Measurements from ENCODE around the gene PRPF39.
A peak's percentile ranks its signal among the peaks of the same experiment; 100 is the strongest.
"Not testable (repeated sequence)": the region's sequence is repeated elsewhere in the genome, so short reads cannot be mapped to it uniquely, and the experiment has no call there.

The PRPF39 gene

DNA sequence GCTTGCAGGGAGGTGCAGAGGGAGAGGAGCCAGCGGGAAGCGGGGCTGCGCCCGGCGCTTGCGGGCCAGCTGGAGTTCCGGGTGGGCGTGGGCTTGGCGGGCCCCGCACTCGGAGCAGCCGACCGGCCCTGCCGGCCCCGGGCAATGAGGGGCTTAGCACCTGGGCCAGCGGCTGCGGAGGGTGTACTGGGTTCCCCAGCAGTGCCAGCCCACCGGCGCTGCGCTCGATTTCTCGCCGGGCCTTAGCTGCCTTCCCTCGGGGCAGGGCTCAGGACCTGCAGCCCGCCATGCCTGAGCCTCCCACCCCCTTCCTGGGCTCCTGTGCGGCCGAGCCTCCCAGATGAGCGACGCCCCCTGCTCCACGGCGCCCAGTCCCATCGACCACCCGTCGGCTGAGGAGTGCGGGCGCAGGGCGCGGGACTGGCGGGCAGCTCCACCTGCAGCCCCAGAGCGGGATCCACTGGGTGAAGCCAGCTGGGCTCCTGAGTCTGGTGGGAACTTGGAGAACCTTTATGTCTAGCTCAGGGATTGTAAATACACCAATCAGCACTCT is 3.4 kb upstream of the PRPF39 start:
- H3K4me3 ChIP-seq, result not testable (repeated sequence)

GRCh38 chr14:45081096-45081495 is 2.8 kb upstream of the PRPF39 start:
- H3K4me3 ChIP-seq, H3K27ac ChIP-seq: not testable (repeated sequence)

More for the DNA sequence above, 3.4 kb upstream of the PRPF39 start:
- not testable (repeated sequence) for H3K27ac ChIP-seq

- H3K27ac ChIP-seq, result no peak overlapping the region
- no peak overlapping the region for H3K4me3 ChIP-seq
Measured at GRCh38 chr14:45082420-45082819, 1.5 kb upstream of the PRPF39 start.

DNA sequence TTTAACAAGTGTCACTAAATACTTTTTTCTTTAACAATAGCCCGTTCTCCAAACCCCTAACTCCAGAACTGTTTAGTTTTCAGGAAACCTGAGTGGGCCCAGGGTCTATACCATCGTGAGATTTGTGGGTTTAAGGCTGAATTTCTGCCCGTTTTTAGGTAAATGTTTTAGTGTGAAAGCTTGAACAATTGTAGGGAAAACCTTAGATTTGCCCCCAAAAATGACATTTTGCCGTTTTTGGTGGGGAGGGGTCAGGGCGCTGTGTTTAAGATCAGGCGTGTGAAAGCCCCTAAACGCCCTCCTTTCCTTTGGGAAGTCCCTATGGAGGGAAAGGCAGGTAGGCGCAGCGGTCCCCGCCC is 320 bp upstream of the PRPF39 start:
- Histone ChIP-seq H3K4me3 (peak overlapping the region; percentile 47 to 86 (median 78)), H3K27ac (peak overlapping the region in 19 of 21 experiments; percentile 56 to 92 (median 85))

DNA sequence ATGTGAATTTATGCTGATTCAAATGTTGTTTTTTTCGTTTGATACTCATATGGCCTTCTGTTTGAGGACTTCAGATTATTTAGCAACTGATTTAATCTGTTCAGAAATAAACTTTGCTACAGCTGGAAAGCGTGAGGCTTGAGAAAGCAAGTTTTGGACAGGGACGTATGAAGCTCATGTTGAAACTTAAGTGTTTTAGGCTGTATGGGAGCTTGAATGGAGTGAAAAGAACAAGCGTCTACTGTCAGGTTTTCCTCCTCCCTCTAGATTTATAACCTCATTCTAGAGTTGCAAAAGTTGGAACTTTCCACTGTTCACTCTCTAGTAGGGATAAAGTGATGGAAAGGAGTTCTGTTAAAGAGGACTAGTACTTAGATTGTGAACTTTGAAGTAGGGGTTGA is 1.0 kb downstream of the PRPF39 start:
- peak overlapping the region in 20 of 21 experiments; percentile 49 to 92 (median 85) for H3K27ac ChIP-seq
- peak overlapping the region; percentile 47 to 86 (median 78) for H3K4me3 ChIP-seq

DNA sequence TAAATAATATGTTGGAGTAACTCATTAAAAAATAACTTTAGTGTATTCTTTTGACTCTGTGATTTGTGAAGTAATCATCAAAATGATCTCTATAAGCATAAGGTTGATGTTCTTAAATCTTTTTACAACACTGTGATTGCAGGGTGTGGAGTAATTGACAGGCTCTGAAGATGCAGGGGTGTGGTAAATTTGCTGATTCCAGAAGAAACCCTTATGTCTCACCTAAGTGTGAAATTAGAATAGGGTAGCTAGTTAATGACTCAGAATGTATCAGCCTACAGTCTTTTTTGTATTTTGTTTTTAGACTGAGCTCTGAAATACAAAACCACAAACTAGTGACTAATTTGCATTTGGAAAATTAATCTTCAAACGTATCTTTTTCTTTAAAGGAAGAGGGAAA is 5.9 kb downstream of the PRPF39 start:
- no peak overlapping the region for H3K4me3 ChIP-seq
- peak overlapping the region in 3 of 21 experiments; percentile 3 to 29 (median 26) for H3K27ac ChIP-seq

GRCh38 chr14:45091710-45092109 is 7.8 kb downstream of the PRPF39 start:
- Histone ChIP-seq H3K4me3 (no peak overlapping the region), H3K27ac (no peak overlapping the region)

GRCh38 chr14:45094275-45094674 is 10.4 kb downstream of the PRPF39 start:
- no peak overlapping the region for H3K27ac ChIP-seq
- no peak overlapping the region for H3K4me3 ChIP-seq

- H3K27ac ChIP-seq, result no peak overlapping the region
- no peak overlapping the region for H3K4me3 ChIP-seq
Measured at GRCh38 chr14:45095143-45095542, 11.2 kb downstream of the PRPF39 start.

- H3K27ac ChIP-seq, result no peak overlapping the region
- H3K4me3 ChIP-seq, result no peak overlapping the region
Measured at GRCh38 chr14:45096218-45096617, 12.3 kb downstream of the PRPF39 start.

- H3K27ac ChIP-seq, result no peak overlapping the region
- no peak overlapping the region for H3K4me3 ChIP-seq
Measured at GRCh38 chr14:45103806-45104205, 19.9 kb downstream of the PRPF39 start.

- no peak overlapping the region for H3K4me3 ChIP-seq
- no peak overlapping the region for H3K27ac ChIP-seq
Measured at GRCh38 chr14:45104561-45104960, 20.6 kb downstream of the PRPF39 start.

- no peak overlapping the region for H3K27ac ChIP-seq
Measured at GRCh38 chr14:45112896-45113781, 29.2 kb downstream of the PRPF39 start.

GRCh38 chr14:45114327-45114726 is 30.4 kb downstream of the PRPF39 start:
- Histone ChIP-seq H3K27ac (no peak overlapping the region), H3K4me3 (no peak overlapping the region)

More at GRCh38 chr14:45112896-45113781, 29.2 kb downstream of the PRPF39 start:
- H3K4me3 ChIP-seq, result no peak overlapping the region

GRCh38 chr14:45118594-45118993 is 34.7 kb downstream of the PRPF39 start:
- Histone ChIP-seq H3K27ac (no peak overlapping the region), H3K4me3 (no peak overlapping the region)

- H3K4me3 ChIP-seq, result no peak overlapping the region
- no peak overlapping the region for H3K27ac ChIP-seq
Measured at GRCh38 chr14:45120096-45120495, 36.2 kb downstream of the PRPF39 start.

DNA sequence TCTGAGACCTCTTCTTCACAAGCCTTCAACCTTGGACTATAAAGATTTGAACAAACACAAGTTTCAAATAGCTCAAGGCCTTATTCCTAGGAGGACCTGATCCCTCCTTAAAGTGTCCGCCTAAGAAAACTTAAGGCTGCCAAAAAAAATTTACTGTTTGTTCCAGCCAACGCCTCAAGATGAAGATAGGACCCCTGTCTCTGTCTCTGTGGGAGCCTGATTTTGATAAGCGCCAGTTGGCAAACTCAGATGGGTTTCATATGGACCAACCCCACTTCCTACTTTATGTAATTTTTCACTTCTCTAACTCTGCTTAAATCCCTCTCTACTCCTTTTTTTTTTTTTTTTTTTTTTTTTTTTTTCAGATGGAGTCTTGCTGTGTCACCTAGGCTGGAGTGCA is 39.4 kb downstream of the PRPF39 start:
- Histone ChIP-seq H3K4me3 (no peak overlapping the region), H3K27ac (no peak overlapping the region)

DNA sequence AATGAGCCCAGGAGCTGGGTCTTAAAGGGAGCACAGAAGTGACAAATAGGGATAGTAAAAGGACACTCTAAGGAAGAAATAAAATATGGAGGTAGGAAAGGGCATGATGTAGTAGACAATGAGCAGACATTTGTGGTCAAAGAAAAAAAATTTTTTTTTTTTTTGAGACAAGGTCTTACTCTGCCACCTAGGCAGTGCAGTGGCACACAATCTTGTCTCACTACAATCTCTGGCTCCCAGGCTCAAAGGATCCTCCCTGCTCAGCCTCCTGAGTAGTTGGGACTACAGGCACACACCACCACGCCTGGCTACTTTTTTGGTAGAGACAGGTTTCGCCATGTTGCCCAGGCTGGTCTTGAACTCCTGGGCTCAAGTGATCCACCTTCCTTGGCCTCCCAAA is 41.8 kb downstream of the PRPF39 start:
- Histone ChIP-seq H3K27ac (no peak overlapping the region), H3K4me3 (no peak overlapping the region)

DNA sequence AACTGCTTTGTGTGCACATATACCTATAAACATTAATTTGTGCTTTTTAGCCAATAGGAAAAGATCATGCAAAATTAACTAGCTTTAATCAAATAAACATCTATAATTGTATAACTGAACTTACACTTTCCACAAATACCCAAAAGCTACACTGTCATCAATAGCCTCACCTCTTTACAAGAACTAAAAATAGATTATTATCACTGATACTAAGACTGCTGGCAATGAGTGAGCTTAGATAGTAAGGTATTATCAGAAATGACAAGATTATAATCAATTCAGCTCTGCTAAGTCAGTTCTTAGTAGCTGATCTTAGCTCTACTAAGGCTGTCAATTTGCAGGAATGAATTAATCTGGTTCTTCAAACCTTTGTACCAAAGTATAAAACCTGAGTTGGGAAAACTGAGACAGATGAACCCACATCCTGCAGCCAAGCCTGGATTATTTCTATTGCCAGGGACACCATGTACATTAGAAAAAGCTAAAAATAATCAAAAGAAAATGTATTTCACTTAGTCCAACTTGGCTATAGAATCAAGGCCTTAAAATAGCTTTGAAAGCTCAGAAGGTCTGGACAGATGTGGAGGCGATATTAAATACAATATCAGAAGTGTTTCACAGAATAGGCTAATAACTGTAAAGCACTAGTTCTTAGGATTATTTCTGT is 45.2 kb downstream of the PRPF39 start:
- Histone ChIP-seq H3K4me3 (no peak overlapping the region), H3K27ac (no peak overlapping the region)

- peak overlapping the region; percentile 71 to 98 (median 91) for H3K27ac ChIP-seq
- peak overlapping the region; percentile 57 to 86 (median 69) for H3K4me3 ChIP-seq
Measured at GRCh38 chr14:45133683-45134050, 49.8 kb downstream of the PRPF39 start.

All from skin epidermis (tissue), 12 donors.